ENCODE data around the gene HIF1A. TPM values are rescaled to one million over a fixed set of nuclear protein-coding genes. Genes with fewer than 3 reads are reported as not detected.

HIF1A gene
- total and polyA plus RNA-seq, 2 of the 13 experiments (the other 11 are each of a cell fraction or from before 2014, with no cell fraction given) = 41.0 to 126 TPM

GRCh38 chr14:61761959-61762786 is 66.9 kb downstream of the HIF1A start, which contains the start of gene SNAPC1 (continued):
- TF ChIP-seq ZNF782 (CRISPR knock-in tag; IDR thresholded peaks at IDR 0.05; ENCODE audit: borderline replicate concordance) = 0 out of 2 replicates have a peak, but pooled peaks have one; percentile 21
- no peak for TF ChIP-seq HNRNPK (IDR thresholded peaks at IDR 0.05; ENCODE audit: low read depth, low read length, poor library complexity, severe bottlenecking)
- TF ChIP-seq ZNF674 (CRISPR knock-in tag; IDR thresholded peaks at IDR 0.05; ENCODE audit: low read depth) = no peak
- TF ChIP-seq MEF2D (CRISPR knock-in tag; IDR thresholded peaks at IDR 0.05) = peak; percentile 51
- TF ChIP-seq REST (IDR thresholded peaks at IDR 0.05; ENCODE audit: borderline replicate concordance in 1 of 2, low read depth in 1 of 2, low read length in 2 of 2) = no peak
- no peak; the same call in 1 of the 2 replicates for TF ChIP-seq ZKSCAN8 (CRISPR knock-in tag; IDR thresholded peaks at IDR 0.05; ENCODE audit: borderline replicate concordance)
- no peak for TF ChIP-seq TOE1 (CRISPR knock-in tag; IDR thresholded peaks at IDR 0.05)
- no peak for TF ChIP-seq ZNF607 (CRISPR knock-in tag; IDR thresholded peaks at IDR 0.05; ENCODE audit: borderline replicate concordance)
- TF ChIP-seq NFKB2 (CRISPR knock-in tag; IDR thresholded peaks at IDR 0.05; ENCODE audit: borderline replicate concordance) = peak; percentile 27; the same call in 1 of the 2 replicates
- TF ChIP-seq SKIL (CRISPR knock-in tag; IDR thresholded peaks at IDR 0.05; ENCODE audit: borderline replicate concordance) = no peak
- TF ChIP-seq IRX3 (CRISPR knock-in tag; IDR thresholded peaks at IDR 0.05; ENCODE audit: borderline replicate concordance, low read depth) = no peak
- no peak for TF ChIP-seq ZNF720 (CRISPR knock-in tag; IDR thresholded peaks at IDR 0.05)
- peak; percentile 79; the same call in 1 of the 2 replicates for TF ChIP-seq SIN3A (IDR thresholded peaks at IDR 0.05; ENCODE audit: borderline replicate concordance, low read depth, low read length)
- peak; percentile 81; the same call in 1 of the 2 replicates for TF ChIP-seq TIGD3 (CRISPR knock-in tag; IDR thresholded peaks at IDR 0.05; ENCODE audit: borderline replicate concordance)
- TF ChIP-seq TEF (CRISPR knock-in tag; IDR thresholded peaks at IDR 0.05) = peak; percentile 46; the same call in 1 of the 2 replicates
- TF ChIP-seq SSRP1 (CRISPR knock-in tag; IDR thresholded peaks at IDR 0.05) = no peak
- TF ChIP-seq TBX3 (IDR thresholded peaks at IDR 0.05; ENCODE audit: borderline replicate concordance) = no peak
- no peak for TF ChIP-seq GPN1 (CRISPR knock-in tag; IDR thresholded peaks at IDR 0.05; ENCODE audit: borderline replicate concordance)
- no peak for TF ChIP-seq ZNF691 (CRISPR knock-in tag; IDR thresholded peaks at IDR 0.05; ENCODE audit: borderline replicate concordance, low read depth)

Measured in HepG2 (cell line).